Measurements from ENCODE around the gene TNIK.

- TF ChIP-seq CTCF (IDR thresholded peaks at IDR 0.05; ENCODE audit: low read depth, low read length, poor library complexity, severe bottlenecking) (no peak), EZH2phosphoT487 (IDR thresholded peaks at IDR 0.05; ENCODE audit: borderline replicate concordance, low read length) (no peak)
Measured at GRCh38 chr3:171183042-171183441, 277.2 kb downstream of the TNIK start.

All from DOHH2 (cell line).